GM04503 (cell line): Measurements from ENCODE around the gene DUSP6.

ENCODE experiments used
- DNase-seq: peaks from one replicate; pipeline ENCODE4 v3.0.0-alpha.2; 2012; ENCODE audit warnings: low read depth

Gene DUSP6, protein sequence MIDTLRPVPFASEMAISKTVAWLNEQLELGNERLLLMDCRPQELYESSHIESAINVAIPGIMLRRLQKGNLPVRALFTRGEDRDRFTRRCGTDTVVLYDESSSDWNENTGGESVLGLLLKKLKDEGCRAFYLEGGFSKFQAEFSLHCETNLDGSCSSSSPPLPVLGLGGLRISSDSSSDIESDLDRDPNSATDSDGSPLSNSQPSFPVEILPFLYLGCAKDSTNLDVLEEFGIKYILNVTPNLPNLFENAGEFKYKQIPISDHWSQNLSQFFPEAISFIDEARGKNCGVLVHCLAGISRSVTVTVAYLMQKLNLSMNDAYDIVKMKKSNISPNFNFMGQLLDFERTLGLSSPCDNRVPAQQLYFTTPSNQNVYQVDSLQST

DNA sequence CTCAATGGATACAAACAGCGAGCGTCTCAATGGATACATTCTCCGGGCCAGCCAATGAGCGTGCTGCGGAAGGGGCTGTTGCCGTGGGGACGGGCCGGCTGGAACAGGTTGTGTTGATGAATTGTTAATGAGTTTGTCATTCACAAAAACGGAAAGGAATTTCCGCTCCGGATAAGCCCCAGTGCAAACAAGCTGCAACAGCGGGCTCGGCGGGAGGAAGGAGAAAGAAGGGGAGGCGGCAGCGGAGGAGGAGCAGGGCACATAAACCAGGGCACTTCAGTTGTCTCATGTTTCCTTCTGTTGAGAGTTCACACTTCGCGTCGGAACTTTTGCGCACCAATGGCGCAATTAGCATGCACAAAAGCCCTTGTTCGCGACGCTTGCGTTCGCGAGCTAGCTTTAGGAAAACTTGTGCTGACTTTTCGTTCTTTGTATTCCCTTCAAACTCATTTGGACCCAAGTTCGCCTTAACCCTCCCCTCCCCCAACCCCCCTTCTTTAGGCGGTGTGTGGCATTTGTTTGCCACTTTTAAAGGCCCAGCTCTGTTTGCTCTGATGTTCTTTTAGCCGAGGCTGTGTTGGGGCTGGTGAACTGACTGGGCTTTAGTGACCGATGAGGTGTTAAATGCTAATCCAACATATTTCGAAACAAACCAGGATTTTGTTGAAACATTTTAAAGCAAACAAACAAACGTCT lies at the start of gene DUSP6:
TSS of gene DUSP6 (minus strand) at position 10 of the 696 bp plus-strand sequence. CDS start 462 bp downstream, outside the sequence.
- DNase-seq = peak; percentile 97

DNA sequence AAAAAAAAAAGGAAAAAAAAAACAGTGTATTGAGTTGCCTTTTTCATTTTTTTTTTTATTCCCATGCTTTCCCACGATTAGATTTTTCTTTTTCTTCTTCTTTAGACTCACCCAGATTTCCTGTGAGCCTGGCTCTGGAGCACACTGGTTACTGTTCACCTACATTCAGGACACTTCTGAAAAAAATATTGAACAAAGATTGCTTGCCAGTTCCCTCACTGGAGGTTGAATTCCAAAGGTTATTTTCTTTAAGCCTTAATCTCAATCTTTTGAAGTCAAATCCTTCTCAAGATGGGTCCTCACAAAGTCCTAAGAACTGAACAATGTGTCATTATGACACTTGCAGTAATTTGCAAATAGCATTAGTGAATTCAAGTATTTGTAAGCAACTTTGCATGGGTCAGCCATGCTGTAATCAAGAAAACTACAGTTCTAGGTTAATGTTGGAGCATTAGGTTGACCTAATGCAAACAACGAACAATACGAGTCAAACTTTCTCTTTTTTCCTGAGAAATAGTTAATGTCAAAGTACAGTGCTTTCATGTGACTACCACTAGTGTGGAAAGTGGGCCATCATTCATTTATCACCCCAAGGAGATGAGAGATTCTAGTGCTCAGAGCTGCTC lies 49.2 kb upstream of the DUSP6 start:
- DNase-seq = no peak

DNA sequence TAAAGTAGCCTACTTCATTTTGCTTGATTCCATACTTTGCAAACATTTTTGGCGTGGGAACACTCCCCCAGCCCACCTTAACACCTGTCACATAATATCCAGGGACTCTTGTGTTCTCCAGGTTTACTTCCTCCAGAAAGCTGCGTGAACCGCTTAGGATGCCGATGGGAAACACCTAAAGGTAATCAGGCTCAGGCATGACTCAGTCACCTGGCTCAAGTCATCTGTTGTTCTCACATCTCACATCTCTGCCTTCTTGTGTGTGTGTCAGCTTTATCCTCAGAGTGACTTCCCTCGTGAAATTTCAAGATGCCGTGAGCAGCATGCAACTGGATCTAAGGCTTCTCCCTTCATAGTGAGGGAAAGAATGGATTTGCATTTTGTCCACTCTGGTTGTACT lies 48.1 kb upstream of the DUSP6 start:
- no peak for DNase-seq

DNA sequence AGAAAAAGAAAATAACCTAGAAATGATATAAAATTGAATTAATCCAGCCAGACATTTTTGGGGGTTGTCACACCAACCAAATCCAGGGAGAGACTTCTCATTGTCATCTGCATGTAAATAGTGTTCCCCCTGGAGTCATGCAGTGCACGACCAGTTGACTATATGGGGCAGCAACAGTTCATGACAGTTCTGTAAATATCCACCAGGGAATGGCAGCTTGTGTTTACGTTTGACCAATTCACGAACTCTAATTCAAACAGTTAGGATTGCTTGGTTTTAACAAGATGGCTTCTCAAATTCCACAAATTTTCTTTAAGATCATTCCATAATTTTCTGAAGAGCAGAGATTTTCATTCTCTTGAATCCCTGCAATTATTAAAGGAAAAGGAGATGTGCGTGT lies 43.4 kb upstream of the DUSP6 start:
- no peak for DNase-seq

DNA sequence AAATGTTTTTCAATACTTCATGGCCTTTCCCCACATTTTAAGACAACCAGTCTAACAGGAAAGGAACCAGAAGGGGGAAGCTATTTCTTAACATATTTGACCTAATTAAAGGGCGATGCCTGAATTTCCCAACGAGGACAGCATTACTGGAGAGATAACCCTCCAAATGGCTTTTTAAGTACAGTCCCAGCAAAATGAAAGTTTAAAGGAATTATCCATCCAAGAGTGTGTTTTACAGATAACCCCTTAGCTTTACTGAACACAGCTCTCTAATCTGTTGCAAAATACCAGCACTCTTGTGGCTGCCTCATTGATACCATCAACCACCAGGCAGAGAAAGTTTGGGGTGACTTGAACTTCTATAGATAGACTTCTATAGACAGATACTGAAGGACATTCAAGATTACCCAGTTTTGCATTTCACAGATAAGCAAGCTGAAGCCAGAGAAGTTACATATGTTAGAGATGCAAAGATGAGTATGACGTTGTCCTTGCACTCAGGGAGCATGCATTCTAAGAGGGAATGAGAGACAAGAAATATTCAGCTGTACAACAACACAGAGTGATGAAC lies 41.3 kb upstream of the DUSP6 start:
- DNase-seq = no peak

DNA sequence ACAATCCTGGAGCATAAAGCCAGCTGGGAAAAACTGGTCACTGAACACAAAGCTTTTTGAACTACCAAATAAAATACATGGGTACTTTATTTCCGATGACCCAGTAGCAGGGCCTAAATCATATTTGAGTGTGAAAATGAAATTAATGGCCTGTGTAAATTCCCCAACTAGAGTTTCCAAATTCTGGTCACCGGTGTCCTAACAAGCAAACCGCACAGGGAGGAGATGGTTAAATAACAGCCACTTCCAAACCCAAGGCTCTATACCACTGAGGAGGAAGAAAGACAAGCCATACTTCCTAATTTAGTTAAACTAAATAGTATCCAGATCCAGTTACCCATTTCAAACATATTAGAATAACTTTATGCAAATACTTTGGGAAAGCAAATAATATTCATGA lies 40.1 kb upstream of the DUSP6 start:
- no peak for DNase-seq

DNA sequence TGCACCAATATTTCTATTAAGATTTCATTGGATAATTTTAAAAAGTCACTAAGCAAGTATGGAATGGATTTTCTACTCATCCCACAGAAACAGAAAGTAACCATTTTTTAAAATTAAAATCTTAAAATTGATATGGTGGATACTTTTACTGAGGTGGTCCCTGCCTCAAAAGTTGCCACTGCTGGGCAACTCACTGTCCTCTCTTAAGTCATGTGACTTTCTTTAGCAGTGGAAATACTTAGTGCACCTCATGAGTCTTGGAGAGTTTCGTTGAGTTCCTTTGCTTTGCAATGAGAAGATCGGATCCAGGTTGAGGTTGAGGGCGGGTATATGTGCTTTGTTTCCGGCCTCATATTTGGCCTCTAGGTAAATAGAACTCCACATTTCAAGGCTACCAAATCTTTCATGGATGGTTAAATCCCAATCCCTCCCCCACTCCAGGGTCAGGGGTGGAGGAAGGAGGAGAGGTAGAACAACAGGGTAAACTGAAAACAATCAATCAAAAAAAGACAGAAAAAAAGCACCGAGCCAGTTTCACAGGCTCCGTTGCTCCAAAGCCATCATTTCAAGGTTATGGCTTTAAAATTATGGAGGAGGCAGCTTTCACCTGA lies 39.5 kb upstream of the DUSP6 start:
- DNase-seq = no peak

DNA sequence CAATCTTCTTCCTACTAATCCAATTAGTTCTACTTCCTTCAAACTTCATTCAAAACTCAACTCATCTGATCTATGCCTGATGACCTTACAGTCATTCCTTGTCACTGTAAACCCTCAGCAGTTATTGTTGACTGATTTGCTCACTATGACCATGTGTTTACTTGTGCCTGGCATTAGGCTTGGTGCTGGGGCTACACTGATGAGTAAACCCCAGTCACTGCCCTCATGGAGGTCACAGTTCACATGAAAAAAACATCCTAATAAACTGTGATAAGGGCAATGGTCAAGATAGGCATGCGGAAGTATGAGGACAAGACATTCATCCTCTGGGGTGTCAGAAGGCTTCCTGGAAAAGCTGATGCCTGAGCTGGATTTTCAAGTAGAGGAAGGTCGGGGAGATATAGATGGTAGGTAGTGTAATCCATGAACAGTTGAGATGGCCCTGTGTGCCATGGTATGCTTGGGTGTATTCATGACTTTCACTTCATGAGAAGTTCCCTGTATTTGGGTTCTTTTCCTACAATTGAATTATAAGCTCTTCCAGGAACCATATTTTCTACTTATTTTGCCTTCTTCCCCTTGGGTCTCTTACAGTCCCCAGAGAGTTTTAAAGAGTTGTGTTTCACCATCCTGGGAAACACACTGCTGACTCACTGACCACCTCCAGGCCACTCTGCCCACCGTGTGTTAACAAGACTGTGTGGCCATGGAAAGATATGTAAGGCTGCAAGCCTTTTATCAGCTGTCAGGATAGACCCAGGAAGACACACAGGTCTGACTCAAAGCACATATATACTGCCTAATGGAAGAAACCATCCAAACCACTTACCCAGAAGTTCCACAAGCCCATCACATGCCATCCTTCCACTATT lies 38.7 kb upstream of the DUSP6 start:
- no peak for DNase-seq

DNA sequence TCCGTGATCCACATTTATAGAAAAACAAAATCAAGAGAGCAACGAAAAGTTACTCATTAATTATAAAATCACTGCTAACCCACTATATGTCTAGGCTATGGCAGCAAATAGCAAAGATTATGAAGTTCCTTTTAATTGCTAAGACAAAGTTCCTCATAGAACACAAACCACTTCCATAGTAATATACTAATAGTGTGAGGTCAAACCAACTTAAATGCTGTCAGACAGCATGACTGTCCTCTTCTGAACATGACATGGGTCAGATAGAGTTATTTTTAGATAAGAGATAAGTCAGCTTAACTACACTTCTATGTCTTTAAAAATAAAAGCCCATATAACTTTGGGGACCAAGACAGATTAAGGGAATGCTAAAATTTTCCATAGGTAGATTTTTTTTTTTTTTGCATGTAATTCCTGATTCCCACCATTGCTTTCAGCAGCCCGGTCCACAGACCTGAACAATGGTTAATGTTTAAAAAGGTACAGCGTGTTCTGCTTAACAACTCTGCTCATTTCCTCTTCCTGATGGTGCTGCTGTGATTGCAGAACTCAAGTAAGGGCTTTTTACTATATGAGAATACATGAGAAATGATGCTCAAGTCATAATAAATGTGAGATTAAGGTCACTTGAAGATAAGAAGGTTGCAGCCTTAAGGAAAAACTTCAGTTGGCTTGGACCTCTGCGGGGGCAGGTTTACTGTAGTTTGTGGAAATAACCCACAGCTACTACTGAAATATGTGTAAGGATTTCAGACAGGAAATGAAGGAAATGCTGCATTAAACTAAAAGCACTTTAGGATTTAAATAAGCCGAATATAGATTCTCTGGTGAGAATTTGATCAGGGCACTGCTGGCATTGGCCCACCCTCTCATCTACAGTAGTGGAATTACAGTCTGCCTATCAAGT lies 37.7 kb upstream of the DUSP6 start:
- DNase-seq = no peak

DNA sequence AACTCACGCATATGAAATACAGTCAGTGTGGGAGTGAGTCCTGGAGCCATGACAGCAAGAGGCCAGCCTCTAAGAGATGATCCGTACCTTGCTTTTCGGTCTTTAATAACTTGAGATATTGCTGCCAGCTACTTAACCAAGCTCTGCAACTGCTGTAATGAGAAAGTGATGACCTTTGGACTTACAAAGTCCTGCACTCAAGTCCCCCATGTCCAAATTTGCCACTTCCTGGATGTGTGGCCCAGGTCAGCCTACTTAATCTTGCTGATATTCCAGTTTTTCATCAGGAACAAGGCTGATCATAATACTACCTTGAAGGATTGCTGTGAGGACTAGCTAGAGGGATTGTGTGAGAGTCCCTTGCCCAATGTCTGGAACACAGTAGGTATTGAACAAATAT lies 33.8 kb upstream of the DUSP6 start:
- DNase-seq = no peak

DNA sequence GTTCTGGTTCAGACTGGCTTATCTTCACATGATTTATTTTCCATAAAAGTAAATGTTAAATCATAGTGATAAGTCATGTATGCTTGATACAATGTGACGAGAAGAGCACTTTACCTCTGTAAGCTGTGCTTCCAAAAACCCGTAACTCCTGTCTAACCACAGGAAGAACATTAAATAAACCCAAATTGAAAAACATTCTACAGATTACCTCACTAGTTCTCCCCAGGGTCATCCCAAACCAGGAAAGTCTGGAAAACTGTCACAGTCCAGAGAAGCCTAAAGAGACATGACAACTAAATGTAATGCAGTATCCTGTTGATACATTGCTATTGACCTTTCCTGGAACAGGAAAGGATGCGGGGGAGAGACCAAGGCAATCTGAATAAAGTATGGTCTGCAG lies 32.5 kb upstream of the DUSP6 start:
- DNase-seq = no peak

DNA sequence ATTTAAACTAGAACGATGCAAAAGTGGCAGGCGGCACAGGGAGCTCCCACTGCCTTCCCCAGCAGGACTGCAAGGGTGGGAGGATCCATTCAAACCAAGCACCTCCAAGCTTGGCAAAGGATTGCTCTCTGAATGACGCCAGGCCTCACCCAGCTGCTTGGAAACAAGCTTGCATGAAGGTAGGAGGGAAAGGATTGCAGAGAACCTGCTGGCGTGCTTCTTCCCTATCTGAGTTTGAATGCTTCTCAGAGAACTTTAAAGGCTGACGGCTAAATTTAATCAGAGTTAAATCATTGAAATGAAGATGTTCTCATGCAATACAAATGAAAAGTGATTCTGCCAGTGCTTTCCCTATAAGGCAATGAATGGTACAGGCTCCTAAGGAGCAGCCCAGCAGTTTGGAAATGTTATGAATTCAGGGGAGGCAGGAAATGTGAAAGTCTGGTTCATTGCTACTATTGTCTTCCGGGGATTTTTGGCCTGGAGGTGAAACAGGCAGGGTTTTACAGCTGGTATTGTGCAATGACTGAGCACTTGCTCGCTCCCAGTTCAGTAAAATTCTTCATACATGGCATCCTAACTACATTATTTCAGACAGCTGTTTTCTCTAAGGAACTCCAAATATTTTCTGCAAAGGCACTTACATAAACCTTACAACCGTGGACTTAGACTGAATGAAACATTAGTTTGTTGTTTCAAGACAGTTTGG lies 31.9 kb upstream of the DUSP6 start:
- peak; percentile 88 for DNase-seq

DNA sequence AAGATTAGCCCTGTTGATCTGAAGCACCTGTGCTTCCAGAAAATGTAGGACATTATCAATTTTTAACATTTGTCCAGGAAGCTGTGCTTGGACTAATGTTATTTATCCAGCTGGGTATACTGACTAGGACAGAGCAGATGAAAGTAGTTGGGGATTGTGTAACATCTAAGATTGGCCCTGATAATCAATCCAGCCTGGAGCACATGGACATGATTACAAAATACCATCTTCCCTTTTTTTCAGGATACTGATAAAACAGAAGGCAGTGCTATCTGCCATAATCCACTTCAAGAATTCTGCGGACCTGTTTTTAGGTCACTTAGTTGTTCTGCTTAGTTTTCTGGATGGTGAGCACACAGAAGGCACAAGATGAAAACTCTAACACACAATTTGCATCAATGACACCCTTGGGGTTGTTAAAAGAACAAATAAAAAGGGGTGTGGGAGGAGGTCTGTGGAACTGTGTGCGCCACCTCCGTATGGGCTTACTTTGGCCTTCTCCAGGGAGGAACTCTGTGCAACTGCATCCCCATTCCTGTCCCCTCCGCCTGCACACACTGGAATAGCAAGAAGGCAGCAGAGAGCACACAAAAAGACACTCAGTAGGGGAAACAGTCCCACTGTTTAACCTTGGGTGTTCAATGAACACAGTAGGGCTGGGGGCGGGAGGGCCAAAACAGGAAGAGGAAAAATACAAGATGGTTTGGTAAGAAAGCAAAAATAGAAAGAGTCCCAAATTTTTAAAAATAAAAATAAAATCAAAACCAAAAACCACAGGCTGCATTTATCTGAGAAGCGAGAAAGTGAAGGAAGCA lies 31.1 kb upstream of the DUSP6 start:
- DNase-seq = no peak

DNA sequence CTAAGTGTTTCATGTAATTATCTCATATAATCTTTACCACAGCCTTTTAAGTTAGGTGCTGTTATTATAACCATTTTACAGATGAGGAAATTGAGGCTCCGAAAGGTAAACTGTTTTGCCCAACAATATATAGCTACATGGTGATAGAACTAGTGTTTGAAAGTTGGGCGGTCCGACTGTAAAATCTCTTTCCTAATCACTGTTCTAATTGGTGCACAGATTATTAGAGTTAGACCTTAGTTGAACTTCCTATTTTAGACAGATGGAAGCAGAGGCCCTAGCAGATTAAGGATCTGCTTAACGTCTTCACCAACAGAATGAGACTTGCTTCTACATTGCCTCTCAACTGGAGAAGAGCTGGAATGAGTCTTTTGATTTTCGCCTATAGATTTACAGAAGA lies 30.0 kb upstream of the DUSP6 start:
- no peak for DNase-seq

DNA sequence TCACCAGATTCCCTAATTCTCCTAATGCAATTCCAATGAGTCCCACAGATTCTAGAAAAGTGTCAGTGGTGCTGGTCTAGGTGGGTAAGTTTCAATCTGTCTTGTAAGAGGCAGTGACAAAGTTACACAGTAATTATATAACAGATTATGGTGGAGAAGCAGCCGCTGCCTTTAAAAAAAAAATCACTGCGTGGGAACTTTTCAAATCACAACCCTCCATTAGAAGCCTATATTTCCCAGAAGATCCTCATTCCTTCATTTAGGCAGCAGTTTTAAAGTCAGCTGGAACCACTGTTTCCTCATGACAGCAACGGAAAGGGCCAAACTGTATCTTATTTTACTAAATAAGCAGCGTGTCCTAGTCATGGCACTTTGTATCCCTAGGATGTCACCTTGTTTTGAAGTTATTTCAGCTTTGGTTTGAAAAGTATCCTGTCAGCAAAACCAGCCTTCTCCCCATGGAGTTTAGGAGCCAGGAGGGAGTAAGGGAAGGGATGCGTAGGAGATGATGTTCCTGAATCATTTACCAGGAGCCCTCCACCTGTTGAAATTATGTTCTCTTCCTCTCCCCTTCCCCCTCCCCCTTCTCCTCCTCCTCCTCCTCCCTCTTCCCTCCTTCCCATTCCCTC lies 27.7 kb upstream of the DUSP6 start:
- no peak for DNase-seq

DNA sequence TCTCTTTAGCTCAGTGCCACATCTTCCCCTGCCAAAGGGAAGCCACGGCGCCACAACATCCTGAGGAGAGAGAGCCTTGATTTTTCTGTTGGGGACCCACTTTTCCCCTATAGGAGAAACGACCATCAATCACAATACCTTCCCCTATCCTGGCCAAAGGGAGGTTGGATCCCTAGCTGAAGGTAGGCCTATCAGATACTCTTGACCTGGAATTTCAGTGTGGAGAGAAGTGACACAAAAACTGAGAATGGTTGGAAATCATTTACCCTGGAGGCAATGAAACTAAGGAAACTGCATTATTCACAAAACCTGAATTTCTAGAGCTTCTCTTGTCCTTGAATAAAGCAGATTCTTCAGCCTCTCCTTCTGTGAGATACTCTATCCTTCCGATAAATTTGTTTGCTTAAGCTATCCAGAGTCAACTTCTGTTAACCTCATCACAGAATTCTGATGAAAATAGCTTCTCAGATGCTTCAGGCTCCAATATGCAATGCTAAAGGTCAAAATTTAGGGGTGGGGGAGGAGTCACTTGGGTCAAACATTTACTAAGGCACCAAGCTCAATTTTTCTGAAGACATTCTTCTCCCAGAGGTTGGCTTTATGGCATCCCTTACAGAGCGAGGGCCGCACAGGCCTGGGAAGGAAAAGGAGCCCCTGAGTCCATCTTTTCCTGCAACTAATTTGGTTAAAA lies 27.0 kb upstream of the DUSP6 start:
- DNase-seq = no peak

DNA sequence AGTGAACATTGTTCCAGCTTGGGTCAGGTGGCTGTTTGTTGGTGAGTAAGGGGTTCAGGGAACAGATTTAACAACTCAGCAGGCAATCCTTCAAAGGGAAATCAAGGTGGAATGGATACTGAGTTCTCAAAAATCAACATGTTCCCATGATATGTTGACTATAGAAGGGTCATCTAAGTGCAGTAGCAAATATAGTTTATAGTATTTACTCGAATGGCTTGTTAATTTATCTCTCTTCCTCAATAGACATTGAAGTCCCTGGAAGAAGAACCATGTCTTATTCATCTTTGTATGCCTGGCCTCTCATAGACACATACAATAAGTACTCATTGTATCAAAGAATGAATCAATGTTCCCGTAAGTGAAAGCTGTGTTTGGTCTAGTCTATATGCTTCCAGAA lies 24.5 kb upstream of the DUSP6 start:
- DNase-seq = no peak

DNA sequence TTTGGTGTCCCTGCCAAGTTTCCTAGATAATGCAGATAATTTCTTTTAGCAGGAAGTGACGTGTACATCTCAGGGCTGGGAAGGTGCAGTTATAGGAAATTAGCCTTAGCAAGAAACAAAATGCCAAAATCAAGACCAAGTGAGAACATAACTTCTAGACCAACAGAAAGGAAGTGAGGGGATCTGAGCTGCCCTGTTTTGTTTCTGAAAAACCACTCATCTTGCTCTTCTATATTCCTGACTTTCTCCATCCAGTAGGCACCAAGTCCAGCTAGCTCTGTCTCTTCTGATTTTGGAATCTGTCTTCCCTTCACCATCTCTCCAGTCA lies 23.9 kb upstream of the DUSP6 start:
- no peak for DNase-seq
